Peyer's patch (tissue), 4 donors: ENCODE measurements around the gene CHRM5.

Experiments
- POLR2A ChIP-seq, 2 donors: fragments of 450-650 bp; IDR thresholded peaks; one replicate each; pipeline ENCODE4 v1.5.1; 2017; ENCODE audit warnings: antibody characterized with exemption in 2 of 2, mild to moderate bottlenecking in 2 of 2, moderate library complexity in 2 of 2
- TF ChIP-seq, protein P1 (sequence below), 6 experiments: fragments of 450-650 bp in 4 of 6; fragments of 200-600 bp in 2 of 6; sonication (generic) in 1 of 6; IDR thresholded peaks; one replicate each; pipeline ENCODE4 v1.5.1; 2017 to 2019; ENCODE audit warnings: antibody characterized with exemption in 6 of 6, mild to moderate bottlenecking in 3 of 6, moderate library complexity in 1 of 6

DNA sequence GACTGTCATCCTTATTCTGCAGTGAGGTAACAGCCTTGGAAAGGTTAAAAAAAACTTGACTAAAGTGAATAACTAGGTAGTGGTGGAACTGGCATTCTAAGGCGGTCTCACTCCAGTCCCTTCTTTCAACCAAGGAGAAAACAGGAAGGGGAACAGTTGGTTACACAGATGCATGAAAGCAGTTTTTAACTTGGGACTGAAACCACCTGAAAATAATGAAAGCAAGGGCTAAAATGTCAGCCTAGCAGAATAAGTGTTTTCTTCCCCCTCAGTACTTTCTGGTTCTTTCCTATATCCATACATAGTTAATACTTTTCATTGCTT lies 71.5 kb downstream of the CHRM5 start:
- TF ChIP-seq, protein P1, sequence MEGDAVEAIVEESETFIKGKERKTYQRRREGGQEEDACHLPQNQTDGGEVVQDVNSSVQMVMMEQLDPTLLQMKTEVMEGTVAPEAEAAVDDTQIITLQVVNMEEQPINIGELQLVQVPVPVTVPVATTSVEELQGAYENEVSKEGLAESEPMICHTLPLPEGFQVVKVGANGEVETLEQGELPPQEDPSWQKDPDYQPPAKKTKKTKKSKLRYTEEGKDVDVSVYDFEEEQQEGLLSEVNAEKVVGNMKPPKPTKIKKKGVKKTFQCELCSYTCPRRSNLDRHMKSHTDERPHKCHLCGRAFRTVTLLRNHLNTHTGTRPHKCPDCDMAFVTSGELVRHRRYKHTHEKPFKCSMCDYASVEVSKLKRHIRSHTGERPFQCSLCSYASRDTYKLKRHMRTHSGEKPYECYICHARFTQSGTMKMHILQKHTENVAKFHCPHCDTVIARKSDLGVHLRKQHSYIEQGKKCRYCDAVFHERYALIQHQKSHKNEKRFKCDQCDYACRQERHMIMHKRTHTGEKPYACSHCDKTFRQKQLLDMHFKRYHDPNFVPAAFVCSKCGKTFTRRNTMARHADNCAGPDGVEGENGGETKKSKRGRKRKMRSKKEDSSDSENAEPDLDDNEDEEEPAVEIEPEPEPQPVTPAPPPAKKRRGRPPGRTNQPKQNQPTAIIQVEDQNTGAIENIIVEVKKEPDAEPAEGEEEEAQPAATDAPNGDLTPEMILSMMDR (IDR thresholded peaks at IDR 0.05), result no peak
- no peak for TF ChIP-seq POLR2A (IDR thresholded peaks at IDR 0.05)
